Cerebellar cortex (tissue), 1 donor: ENCODE measurements around the gene SLC25A26.
"Not testable (repeated sequence)": the region's sequence is repeated elsewhere in the genome, so short reads cannot be mapped to it uniquely, and the experiment has no call there.

Source experiments
- DNase-seq: peaks from one replicate; pipeline ENCODE4 v3.0.0-alpha.2; 2015; ENCODE audit warnings: low spot score

The SLC25A26 gene

DNA sequence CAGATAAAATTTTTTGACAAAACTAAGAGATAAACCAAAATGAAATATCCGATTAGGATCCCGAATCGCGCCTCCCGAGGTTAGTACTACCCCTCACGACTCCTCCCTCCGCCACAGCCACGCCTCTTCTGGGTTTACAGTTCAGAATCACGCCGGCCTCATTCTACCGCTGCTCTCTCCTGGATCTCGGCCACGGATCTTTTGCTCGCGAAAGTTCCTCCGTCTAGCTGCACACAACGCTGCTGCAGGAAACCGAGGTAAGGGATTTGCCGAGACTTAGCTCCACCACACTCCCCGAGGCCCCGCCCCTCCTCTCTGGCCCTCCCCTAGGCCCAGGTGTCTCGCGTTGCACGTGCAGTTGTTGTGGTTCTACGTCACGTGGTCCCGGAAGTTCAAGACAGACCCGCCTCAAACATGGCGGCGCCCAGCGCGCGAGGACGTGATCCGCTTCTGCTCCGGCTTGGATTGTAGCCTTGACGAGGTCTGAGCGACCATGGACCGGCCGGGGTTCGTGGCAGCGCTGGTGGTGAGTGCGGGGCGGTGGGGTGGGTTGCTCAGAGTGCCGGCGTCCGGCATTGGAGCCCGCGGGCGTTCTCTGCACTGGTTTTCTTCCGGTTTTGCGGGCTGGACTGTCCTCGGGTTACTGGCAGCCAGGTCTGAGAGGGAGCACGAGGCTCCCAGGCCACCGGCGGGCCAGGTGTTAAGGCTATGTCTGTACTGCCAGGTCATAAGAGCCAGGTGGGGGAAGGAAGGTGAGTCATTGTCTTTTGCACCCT, at the start of gene SLC25A26:
TSS of gene SLC25A26 (plus strand) at position 400 of the 776 bp plus-strand sequence. CDS start at position 494, 94 bp downstream.
- peak; percentile 97 for DNase-seq

- DNase-seq, result no peak
Measured at GRCh38 chr3:66172394-66172793, 48.4 kb upstream of the SLC25A26 start.

DNA sequence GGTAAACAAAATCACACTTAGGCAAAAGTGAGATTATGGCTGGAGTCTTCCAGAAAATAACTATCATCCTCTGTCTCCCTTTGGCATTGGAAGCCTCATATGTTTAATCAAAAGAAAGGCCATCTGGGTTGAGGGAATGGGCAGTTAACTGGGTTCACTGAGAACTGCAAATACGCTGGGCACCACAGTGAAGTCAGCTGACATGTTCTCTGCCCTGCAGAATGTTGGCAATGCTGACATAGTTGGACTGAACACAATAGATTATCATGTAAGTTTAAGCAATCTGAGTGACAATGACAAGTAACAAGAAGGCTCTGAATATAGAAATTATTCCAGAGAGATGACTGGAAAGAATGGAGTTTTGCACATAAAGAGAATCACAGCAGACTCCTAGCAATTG, 43.8 kb upstream of the SLC25A26 start:
- peak; percentile 72 for DNase-seq

- no peak for DNase-seq
Measured at GRCh38 chr3:66178206-66178605, 42.6 kb upstream of the SLC25A26 start.

DNA sequence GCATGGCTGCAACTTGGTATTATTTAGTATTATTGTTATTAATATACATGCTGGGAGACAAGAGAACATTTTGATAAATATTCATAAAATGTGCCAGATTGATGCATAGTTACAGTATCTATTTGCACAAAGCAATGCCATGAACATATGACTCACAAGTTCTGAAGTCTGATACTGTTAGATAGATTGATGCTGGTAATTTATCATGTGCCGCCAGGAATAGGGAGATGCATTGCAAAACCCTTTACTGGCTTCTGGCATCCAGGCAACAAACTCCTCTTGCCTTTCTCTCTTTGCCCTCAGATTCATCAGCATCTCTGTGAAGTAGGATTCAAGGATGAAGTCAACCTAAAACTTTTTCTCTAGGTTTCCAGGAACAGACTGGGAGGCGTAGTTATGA, 41.0 kb upstream of the SLC25A26 start:
- no peak for DNase-seq

GRCh38 chr3:66181764-66182163, 39.0 kb upstream of the SLC25A26 start:
- DNase-seq, result no peak

GRCh38 chr3:66182246-66182645, 38.6 kb upstream of the SLC25A26 start:
- DNase-seq, result no peak

DNA sequence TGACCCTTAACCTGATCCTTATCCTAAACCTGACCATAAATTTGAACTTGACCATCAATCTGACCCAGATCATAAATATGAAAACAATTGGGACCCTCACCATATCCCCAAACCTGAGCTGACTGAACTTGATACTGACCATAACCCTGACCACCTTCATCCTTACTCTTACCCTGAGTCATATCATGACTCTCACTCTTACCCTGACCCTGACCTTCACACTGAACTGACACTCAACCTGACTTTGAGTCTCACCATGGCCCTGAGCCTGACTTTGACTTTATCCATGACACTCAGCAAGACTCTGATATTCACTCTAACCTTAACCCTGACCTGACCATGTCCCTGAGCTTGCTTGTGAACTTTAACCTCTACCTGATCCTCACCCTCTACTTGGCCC, 34.3 kb upstream of the SLC25A26 start:
- no peak for DNase-seq

- peak; percentile 92 for DNase-seq
Measured at GRCh38 chr3:66195347-66195783, 25.4 kb upstream of the SLC25A26 start.

DNA sequence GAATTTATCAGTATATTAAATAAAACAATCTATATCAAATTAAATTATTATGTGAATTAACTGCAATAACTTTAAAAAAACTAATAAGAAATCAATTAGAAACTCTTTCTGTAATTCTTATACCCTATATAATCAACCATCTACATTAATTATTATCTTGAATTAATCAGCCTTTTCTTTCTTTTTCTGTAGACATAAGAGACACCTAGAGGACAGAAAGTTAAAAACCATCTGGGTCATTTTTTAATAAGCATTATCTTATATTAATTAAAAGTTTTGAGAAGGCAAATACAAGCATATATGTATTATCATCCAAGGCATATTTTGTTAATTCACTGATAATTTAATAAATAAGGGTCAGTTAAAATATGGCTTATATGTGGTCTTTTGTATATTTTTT, 24.2 kb upstream of the SLC25A26 start:
- DNase-seq, result peak; percentile 45

GRCh38 chr3:66198437-66199088, 22.2 kb upstream of the SLC25A26 start:
- DNase-seq, result no peak

- DNase-seq, result no peak
Measured at GRCh38 chr3:66199089-66199473, 21.7 kb upstream of the SLC25A26 start.

- DNase-seq, result no peak
Measured at GRCh38 chr3:66200147-66200546, 20.7 kb upstream of the SLC25A26 start.

DNA sequence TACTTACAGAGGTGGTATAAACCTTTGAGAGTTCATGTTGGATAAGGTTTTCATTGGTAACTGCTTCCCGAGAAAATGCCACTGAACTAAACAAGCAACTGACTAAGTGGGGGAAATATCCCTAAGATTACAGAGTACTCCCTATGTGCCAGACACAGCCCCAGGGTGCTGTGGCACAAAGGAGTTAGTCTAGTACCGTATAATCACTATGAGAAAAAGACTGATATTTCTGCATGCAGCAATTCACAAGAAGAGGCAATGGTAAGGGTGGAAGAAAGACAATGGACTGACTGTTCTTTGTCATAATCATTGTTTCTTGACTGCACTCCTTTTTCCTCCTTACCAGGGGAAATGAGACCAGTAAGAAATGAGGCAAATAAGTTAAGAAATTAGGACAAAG, 20.0 kb upstream of the SLC25A26 start:
- DNase-seq, result no peak

- no peak for DNase-seq
Measured at GRCh38 chr3:66203275-66203674, 17.5 kb upstream of the SLC25A26 start.

- no peak for DNase-seq
Measured at GRCh38 chr3:66206806-66207205, 14.0 kb upstream of the SLC25A26 start.

DNA sequence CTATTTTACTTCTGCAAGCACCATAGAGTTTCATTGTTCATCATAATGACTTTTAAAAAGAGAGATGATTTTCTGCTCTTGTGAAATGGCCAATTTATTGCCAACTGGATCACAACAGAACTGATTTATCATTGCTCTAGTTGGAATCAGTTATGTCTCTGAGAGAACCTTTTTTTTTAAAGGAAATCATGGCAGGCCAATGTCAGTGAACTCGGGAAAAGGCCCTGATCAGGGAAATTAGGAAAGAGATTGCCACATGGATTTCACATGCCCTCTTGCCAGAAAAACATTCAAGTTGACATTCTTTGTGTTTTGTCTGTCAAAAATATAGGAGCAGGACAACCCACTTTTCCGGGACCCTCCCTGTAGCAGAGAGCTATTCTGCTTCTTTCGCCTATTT, 12.6 kb upstream of the SLC25A26 start:
- no peak for DNase-seq

GRCh38 chr3:66210687-66211295, 10.0 kb upstream of the SLC25A26 start:
- DNase-seq, result no peak

GRCh38 chr3:66211779-66212178, 9.0 kb upstream of the SLC25A26 start:
- no peak for DNase-seq

GRCh38 chr3:66215106-66215505, 5.7 kb upstream of the SLC25A26 start:
- no peak for DNase-seq

- no peak for DNase-seq
Measured at GRCh38 chr3:66220066-66220465, 735 bp upstream of the SLC25A26 start.

GRCh38 chr3:66224220-66224619, 3.4 kb downstream of the SLC25A26 start:
- DNase-seq, result no peak

GRCh38 chr3:66226093-66226492, 5.3 kb downstream of the SLC25A26 start:
- not testable (repeated sequence) for DNase-seq
